Prostate gland (tissue), 2 donors: Measurements from ENCODE around the gene MNS1. TPM values are rescaled to one million over a fixed set of nuclear protein-coding genes. Genes with fewer than 3 reads are reported as not detected.
"Not testable (repeated sequence)": the region's sequence is repeated elsewhere in the genome, so short reads cannot be mapped to it uniquely, and the experiment has no call there.

Experiments used
- DNase-seq: peaks from one replicate; pipeline ENCODE4 v3.0.0-alpha.2; 2019; ENCODE audit warnings: low spot score
- H3K27ac ChIP-seq, 2 donors: fragments of 200-600 bp; sonication (generic); 2 replicates each; pipeline ENCODE4 v1.5.1; 2017 to 2019
- H3K27me3 ChIP-seq: fragments of 200-600 bp; sonication (generic); replicated peaks from 2 replicates; pipeline ENCODE4 v1.5.1; 2019; ENCODE audit not compliant: insufficient read depth
- H3K36me3 ChIP-seq, 2 donors: fragments of 200-600 bp; sonication (generic); 1 replicate in 1 of 2; 2 replicates in 1 of 2; pipeline versions ENCODE4 v1.5.1 to v1.8.1; 2017 to 2019
- H3K4me1 ChIP-seq: fragments of 200-600 bp; sonication (generic); replicated peaks from 2 replicates; pipeline ENCODE4 v1.5.1; 2019
- H3K4me3 ChIP-seq, 2 donors: fragments of 200-600 bp; sonication (generic); 2 replicates each; pipeline ENCODE4 v1.5.1; 2017 to 2019
- H3K9me3 ChIP-seq: fragments of 200-600 bp; sonication (generic); 2 replicates; pipeline ENCODE4 v1.5.1; 2017
- CTCF ChIP-seq, 4 experiments: fragments of 200-600 bp in 2 of 4; fragments of 450-650 bp in 2 of 4; sonication (generic) in 2 of 4; IDR thresholded peaks; 1 replicate in 3 of 4; 2 replicates in 1 of 4; pipeline ENCODE4 v1.5.1; 2016 to 2019; ENCODE audit warnings: antibody characterized with exemption in 4 of 4, mild to moderate bottlenecking in 2 of 4, moderate library complexity in 2 of 4
- POLR2A ChIP-seq: fragments of 450-650 bp; IDR thresholded peaks from one replicate; pipeline ENCODE4 v1.6.1; 2016; ENCODE audit warnings: antibody characterized with exemption, mild to moderate bottlenecking
- POLR2AphosphoS5 ChIP-seq: sonication (generic); formaldehyde crosslinking; IDR thresholded peaks from one replicate; pipeline ENCODE4 v1.6.1; 2017; ENCODE audit warnings: antibody characterized with exemption
- WGBS: methylation state at CpG from one replicate; pipeline ENCODE4 v1.1.5; 2018; 5-methylcytosine and 5-hydroxymethylcytosine counted together
- intact Hi-C: fragments of 100-400 bp; cut with DNase I; formaldehyde crosslinking; loops from one replicate; pipeline ENCODE4 v1.14.2; 2022
- total RNA-seq, 2 donors: library from RNA; depleted of rRNA; stranded (reverse); fragments of >200 nt; gene quantifications; one replicate each; pipeline ENCODE4 v1.1.0, GENCODE V29; 2016

The MNS1 gene
- total RNA-seq, 2 donors from 2014 or later: 1.5 to 4.5 TPM

- Histone ChIP-seq H3K27ac (no peak overlapping the region), H3K9me3 (no peaks in the 10 kb centered on the region), H3K27me3 (no peaks in the 10 kb centered on the region), H3K36me3 (no peaks in the 10 kb centered on the region), H3K4me3 (no peak overlapping the region), H3K4me1 (no peaks in the 10 kb centered on the region)
- intact Hi-C loops: loop anchor here (10.0 kb wide), 1 partner anchor 180 kb away; the partner anchor contains the start of gene RFX7
- no peak for TF ChIP-seq POLR2AphosphoS5
- TF ChIP-seq POLR2A: no peak
- no peak for TF ChIP-seq CTCF (IDR thresholded peaks at IDR 0.05)
- DNase-seq: no peak
Observed at GRCh38 chr15:56425276-56425675, 39.7 kb downstream of the MNS1 start.

- H3K4me1 ChIP-seq, intact Hi-C loops, H3K9me3 ChIP-seq, DNase-seq, H3K36me3 ChIP-seq, H3K27me3 ChIP-seq, H3K4me3 ChIP-seq, H3K27ac ChIP-seq: not testable (repeated sequence)
- 76% methylated on average over 1 of the region's 1 CpG for WGBS
Observed at GRCh38 chr15:56413114-56413733, 51.7 kb downstream of the MNS1 start.

GRCh38 chr15:56411122-56411749, 53.7 kb downstream of the MNS1 start:
- no peaks in the 10 kb centered on the region for H3K9me3 ChIP-seq
- no peaks in the 10 kb centered on the region for H3K36me3 ChIP-seq
- WGBS: 81% methylated on average over 2 of the region's 2 CpGs
- no peak for DNase-seq
- intact Hi-C loops: no loop called here
- no peak for TF ChIP-seq POLR2A
- no peak for TF ChIP-seq CTCF (IDR thresholded peaks at IDR 0.05)
- no peak for TF ChIP-seq POLR2AphosphoS5
- H3K4me1 ChIP-seq: no peaks in the 10 kb centered on the region
- no peak overlapping the region for H3K4me3 ChIP-seq
- no peak overlapping the region for H3K27ac ChIP-seq
- H3K27me3 ChIP-seq: no peaks in the 10 kb centered on the region

GRCh38 chr15:56410721-56411120, 54.2 kb downstream of the MNS1 start:
- intact Hi-C loops: no loop called here
- Histone ChIP-seq H3K27me3 (no peaks in the 10 kb centered on the region), H3K36me3 (no peaks in the 10 kb centered on the region), H3K9me3 (no peaks in the 10 kb centered on the region), H3K4me1 (no peaks in the 10 kb centered on the region), H3K27ac (no peak overlapping the region), H3K4me3 (no peak overlapping the region)
- no peak for DNase-seq
- TF ChIP-seq POLR2A (no peak), POLR2AphosphoS5 (no peak), CTCF (IDR thresholded peaks at IDR 0.05) (no peak)

GRCh38 chr15:56399209-56399608, 65.7 kb downstream of the MNS1 start:
- intact Hi-C loops, H3K4me3 ChIP-seq, H3K4me1 ChIP-seq, H3K27ac ChIP-seq, H3K9me3 ChIP-seq, H3K36me3 ChIP-seq, H3K27me3 ChIP-seq, DNase-seq: not testable (repeated sequence)
- WGBS: over 99% methylated on average over 11 of the region's 11 CpGs

GRCh38 chr15:56397325-56397724, 67.6 kb downstream of the MNS1 start:
- H3K9me3 ChIP-seq, intact Hi-C loops, H3K27ac ChIP-seq, H3K36me3 ChIP-seq, H3K4me1 ChIP-seq, DNase-seq, H3K4me3 ChIP-seq, H3K27me3 ChIP-seq: not testable (repeated sequence)
- 90% methylated on average over 3 of the region's 3 CpGs for WGBS
